Fibroblast of skin of left biceps (primary cell): ENCODE results near the gene FSD2.
"Not testable (repeated sequence)": the region's sequence is repeated elsewhere in the genome, so short reads cannot be mapped to it uniquely, and the experiment has no call there.

Experiments used
- DNase-seq, 2 experiments: peaks; one replicate each; pipeline ENCODE4 v3.0.0-alpha.2; 2013; ENCODE audit warnings: low read depth in 2 of 2

FSD2 gene

DNA sequence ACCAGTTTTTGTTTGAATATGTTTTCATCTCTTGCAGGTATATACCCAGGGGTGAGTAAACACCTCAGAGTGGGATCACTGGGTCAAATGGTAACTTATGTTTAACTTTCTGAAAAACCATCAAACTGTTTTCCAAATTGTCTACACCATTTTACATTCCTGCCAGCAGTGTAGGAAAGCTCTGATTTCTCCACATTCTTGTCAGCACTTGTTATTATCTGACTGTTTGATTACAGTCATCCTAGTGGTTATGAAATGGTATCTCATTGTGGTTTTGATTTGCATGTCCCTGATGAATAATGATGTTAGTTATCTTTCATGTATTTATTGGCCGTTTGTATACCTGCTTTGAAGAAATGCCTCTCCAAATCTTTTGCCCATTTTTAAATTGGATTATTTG, 13.8 kb downstream of the FSD2 start:
- DNase-seq: no peak

DNA sequence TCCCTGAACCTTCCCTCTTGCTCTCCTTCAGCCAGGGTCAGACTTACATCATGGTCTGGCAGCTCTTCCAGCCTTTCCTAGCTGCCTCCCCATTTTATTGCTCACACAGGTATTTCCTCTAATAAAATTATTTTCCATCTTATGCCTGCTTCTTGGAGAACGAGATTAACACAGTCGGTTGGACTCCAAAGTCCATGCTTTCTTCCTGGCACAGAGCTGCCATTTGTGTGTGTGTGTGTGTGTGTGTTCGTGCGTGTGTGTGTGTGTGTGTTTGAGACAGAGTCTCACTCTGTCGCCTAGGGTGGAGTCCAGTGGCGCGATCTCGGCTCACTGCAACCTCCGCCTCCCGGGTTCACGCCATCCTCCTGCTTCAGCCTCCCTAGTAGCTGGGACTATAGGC, 15.5 kb downstream of the FSD2 start:
- DNase-seq: no peak

DNA sequence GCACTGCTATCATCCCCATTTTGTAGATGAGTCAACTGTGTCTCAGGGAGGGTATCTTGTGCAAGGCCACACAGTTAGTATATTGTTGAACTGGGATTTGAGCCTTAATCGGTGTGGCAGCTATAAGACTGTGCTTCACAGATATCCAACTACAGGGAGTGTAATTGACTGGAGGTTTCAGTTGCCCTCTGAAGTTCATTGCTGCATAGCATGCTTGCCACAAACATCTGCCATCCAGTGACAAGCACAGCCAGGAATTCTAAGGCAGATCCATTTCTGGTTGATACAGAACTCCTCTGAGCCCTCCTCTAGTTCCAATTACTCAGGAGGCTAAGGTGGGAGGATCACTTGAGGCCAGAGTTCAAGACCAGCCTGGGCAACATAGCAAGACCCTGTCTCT, 16.4 kb downstream of the FSD2 start:
- DNase-seq: no peak

DNA sequence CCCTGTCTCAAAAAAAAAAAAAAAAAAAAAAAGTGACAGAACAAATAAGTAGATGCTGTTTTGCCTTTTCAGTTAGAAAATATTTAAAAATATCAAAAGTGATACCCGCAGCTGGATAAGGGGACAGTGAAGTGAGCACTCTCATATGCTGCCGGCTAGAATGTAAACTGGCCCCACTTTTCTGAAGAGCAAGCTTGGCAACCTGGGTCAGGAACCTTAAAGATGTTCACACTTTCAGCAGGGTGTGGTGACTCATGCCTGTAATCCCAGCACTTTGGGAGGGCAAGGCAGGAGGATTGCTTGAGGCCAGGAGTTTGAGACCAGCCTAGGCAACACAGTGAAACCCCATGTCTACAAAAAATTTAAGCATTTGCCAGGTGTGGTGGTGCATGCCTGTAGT, 17.4 kb downstream of the FSD2 start:
- no peak for DNase-seq

DNA sequence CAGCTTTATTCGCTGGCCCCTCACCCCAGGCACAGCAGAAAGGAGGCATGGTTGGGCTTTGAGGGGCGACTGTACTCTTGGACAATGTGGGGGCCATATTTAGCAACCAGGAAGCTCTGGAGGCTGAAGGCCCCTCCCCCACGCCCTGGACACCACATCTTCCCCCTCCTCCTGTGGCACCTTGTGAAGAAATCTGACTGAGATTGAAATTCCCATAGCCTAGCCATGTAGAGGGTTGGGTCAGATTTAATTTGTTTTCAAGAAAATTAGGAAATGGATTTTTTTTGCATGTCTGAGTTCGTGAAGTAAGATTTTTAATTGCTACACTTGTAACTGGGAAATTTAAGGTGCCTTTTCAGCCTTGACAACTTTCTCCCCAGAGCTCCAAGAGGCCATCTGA, 24.5 kb downstream of the FSD2 start:
- DNase-seq: no peak

DNA sequence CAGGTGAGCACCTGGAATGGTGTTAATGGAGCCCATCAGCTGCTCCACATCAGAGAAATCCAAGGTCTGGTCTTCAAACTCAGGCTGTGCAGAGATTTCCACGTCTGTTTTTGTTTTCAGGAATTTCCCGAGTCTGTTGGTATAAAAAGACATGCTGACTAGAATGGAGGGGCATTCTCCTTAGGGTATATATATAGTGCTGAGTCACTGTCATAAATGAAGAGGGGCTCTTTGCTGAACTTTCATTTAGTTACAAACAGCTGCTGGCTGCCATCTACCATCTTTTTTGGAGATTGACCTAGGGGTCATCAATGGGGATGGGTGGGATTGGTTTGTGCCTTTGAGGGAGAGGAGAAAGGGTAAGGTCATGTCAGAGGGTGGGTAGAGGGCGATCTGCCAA, 27.1 kb downstream of the FSD2 start:
- no peak for DNase-seq

DNA sequence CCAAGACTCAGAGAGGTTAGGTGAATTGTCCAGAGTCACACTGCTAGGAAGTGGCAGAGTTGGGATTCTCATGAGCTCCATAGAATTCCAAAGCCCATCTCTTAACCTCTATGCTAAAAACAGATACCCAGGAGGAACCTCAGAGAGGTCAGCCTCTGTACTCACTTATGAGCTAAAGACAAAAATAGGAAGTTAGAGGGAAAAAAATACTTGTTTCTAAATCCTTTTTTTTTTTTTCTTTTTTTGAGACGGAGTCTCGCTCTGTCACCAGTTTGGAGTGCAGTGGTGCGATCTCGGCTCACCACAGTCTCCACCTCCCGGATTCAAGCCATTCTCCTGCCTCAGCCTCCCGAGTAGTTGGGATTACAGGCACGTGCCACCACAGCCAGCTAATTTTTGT, 31.4 kb downstream of the FSD2 start:
- no peak for DNase-seq

DNA sequence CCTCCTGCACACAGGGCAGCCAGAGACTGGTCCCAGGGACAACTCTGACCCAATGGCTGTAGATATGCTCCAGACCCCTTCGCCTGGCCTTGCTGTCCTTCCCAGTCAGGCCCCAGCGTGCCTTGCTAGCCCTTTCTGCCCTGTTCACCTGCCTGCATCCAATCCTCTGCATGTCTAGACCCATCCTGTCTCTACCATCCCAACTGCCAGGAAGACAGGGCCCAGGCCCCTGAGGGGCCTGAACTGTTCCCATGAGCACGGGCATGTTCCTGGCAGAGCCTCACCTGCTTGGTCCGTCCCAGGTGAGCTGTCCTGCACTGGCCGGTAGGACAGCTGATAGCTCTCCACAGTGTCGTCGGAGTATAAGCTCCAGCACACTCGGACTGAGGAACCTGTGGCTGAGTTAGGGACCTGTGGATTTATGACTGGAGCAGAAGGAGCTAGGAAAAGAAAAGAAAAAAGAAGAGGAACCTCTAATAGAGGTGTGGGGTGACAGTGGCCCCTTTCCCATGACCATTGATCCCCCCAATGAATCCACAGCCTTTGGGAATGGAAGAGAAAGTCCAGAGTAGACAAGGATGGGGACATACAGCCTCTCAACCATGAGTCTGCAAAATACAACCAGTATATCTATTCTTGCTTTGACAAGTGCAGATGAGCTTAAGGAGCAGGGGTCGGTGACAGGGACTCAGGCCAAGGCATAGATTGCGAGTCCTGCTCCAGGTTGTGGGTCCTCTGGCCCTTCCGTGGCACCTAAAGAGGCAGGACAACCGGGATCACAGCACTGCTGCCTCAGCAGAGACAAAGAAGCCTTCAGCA, 33.9 kb downstream of the FSD2 start:
- no peak for DNase-seq

DNA sequence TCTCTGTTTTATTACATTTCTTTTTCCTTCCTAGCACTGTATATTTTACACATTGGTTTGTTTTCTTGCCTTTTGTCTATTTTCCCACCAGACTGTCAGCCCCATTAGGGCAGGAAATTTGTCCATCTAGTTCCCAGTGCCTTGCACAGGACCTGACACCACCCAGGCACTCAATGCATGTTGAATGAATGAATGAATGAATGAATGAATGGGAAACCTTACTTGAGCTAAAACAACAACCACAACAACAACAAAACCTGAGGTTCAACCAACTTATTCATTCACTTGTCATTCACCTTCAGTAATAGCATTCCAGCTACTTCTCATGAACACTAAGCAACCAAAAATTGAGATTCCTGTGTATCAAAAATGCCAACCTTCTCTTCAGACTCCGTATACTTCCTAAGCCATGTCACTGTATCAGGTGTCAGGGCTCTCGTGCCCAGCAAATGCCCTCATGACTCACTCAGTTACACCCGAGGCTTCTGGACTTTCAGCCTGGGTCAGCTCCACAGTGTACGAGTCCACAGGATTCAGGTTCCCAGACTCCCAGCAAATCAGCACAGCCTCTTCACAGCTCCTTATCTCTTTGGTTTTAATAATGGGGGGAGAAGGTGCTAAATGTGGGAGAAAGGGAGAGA, 37.3 kb downstream of the FSD2 start:
- no peak for DNase-seq

DNA sequence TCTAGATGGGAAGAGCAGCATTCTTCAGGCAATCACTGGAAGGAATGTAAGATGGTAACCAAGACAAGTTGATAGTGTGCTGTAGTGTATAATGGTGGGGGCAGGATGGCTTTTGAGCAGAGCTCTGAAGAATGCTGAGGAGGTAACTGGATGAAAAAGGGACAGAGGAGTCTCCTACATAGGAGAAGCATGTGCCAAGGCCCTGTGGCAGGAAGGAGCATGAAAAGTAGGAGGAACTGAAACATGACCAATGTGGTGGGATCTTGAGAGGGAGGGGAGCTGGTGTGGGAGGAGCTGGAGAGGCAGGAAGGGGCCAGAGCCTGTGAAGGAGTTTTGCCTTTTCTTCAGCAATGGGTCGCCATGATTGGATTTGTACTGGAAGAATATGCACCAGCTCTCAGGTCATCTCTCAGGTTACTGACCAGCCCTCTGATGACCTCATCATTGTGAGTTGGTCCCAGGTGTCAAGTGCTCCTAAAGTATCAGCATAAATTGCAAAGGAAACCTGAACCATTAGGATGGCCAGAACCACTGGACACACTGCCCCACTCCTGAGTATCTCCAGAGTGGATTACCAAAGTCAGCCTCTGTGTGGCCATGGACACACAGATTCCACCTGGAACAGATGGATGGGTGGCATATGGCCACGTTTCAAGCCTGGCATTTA, 38.6 kb downstream of the FSD2 start:
- no peak for DNase-seq

DNA sequence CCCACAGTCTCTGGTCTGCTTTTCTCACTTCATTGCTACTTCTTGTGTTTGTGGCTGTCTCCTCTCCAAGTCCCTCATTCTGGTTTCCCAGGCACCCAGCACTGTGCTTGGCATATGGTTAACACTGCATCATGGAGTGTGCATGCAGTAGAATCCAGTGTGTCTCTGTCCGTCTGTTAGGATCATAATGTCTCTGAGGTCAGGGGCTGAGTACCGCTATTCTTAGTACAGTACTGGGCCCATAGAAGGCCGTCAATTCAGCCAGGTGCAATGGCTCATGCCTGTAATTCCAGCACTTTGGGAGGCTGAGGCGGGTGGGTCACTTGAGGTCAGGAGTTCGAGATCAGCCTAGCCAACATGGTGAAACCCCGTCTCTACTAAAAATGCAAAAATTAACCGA, 39.7 kb downstream of the FSD2 start:
- DNase-seq: not testable (repeated sequence)

DNA sequence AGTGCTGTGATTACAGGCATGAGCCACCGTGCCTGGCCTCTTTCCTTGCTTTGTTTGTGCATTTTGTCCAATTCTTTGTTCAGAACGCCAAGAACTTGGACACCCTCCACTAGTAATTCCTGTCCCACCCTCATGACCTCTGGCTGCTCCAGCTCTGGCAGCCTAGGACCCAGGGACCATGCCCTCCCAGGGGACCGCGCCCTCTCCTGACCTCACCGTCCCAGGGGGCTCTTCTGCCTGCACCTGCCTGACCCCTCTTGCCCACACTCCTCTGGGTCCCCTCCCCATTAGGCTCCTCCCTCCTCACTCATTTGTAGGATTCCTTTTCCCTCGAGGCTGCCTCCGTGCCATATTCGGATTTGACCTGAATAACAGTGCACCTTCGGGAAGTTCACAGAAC, 41.1 kb downstream of the FSD2 start:
- no peak for DNase-seq

DNA sequence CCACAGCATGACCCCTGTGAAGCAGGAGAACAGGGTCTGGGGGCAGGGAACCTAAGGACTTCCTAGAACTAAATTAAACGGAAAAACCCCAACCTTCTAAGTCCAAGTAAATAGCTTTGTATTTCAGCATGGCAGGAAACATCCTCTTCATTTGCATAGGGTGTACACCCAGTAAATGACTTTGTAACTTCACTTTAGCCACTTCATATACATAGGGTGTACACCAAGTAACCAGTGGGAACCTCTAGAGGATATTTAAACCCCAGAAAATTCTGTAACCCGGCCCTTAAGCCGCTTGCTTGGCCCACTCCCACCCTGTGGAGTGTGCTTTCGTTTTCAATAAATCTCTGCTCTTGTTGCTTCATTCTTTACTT, 41.8 kb downstream of the FSD2 start:
- DNase-seq: no peak

DNA sequence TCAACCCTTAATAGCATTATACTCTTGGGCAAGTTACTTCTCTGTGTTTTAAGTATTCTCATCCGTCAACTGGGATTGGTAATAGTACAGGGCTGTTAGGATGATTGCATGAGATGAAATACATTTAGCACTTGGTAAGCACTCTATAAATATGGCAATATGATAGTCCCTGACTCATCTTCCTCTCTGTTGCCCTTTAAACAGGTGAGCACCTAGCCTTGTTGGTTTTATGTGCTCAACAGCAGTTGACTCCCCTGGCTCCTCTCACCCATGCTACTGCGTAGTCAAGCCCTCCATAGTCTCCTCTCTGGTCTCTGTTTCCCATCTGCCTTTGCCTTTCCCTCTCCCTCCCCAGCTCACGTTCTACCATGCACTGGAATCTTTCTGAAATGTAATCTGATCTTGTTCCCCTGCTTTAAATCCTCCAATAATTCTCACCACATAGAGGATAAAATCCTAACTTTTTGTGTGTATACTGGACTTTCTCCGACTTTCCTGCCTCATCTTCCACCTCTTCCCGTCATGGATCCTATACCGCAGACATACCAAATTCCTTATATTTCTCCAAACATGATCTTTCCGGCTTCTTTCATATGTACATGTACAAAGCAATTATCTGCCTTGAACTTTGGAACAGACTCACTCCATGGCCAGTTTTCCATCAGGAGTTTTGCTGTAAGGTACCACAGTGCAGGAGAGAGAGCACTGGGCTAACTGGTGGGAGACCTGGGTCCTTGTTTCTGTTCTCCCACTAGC, 42.3 kb downstream of the FSD2 start:
- DNase-seq: no peak

DNA sequence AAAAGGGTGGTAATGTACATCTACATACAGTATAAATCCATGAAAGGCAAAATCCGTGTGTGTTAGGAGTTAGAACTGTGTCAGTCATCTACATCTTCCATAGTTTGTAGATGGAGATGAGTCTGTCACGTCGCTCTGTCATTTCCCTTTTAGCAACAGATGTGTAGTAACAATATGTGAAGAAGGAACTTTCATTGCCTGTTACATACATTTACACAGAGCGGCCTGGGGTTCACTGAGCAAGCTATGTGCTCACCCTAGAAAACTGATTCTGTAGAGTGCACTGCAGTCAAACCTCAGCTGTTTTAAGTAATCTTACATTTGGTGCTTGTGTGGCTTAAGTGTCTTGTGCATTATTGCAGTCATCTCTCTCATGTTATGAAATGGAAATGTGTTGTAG, 54.6 kb downstream of the FSD2 start:
- DNase-seq: no peak

DNA sequence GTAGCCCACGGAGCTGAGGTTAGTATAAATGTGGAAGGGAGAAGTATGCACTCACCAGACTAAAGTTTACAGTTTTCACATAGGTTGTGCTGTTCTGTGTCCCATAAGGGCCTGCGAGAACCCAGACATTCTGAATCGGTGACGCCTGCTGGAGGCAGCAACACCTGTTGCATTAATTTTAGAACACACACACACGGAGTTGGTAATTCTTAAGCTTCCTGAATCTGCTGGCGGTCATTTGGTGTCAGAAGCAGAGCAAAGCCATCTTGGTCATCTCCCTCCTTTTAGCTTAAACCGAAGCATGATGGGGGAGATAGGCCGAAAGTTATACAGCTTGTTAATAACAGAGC, 55.1 kb downstream of the FSD2 start:
- no peak for DNase-seq

DNA sequence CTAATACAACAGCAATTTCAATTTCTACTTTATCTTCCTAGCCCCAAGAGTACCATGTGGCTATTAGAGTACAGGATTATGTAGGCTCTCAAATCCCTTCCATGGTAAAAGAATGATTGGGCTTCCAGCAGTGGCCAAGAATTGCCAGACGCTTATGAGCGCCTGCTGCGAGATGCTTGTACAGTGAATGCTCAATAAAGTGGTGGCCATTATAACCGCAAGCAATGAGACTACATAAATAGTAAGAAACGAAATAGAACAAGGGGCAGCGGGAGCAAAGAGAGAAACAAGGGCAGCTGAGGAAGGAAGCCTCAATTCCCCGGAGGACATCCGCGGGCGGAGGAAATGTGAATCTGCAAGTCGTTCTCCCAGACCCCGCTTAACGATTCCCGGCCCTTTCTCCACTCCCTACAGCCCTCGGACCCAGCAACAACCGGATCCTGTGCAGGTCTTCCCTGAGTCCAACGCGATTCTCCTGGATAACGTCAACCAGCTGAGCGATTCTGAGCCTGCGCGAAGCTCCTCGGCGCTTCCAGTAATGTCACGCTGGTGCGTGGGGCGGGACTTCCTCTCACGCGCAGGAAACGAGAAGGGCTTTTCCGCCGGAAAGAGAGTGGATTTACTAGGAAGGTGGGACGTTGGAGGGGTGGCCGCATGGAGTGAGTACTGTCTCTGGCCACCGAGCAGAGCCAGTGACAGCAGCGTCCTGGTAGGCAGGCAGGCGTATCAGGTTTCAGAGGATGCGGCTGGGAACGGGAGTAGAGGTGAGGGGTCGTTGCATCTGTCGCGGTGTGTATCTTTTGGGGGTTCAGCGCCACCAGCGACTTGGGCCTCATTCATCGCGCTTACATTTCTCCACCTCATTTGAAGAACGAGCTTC, 55.7 kb downstream of the FSD2 start:
- peak; percentile 68 to 76 for DNase-seq

DNA sequence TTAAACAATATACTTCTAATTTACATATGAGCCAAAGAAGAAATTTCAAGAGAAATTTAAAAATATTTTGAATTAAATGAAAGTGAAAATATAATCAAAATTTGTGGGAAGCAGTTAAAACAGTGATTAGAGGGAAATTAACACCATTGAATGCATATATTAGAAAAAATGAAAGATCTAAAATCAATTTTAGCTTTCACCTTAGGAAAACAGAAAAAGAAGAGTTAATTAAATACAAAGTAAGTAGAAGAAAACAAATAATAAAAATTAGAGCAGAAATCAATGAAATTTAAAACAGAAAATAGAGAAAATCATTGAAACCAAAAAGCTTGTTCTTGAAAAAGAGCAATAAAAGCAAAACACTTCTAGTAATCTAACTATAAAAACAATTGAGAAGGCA, 57.6 kb downstream of the FSD2 start:
- no peak for DNase-seq

DNA sequence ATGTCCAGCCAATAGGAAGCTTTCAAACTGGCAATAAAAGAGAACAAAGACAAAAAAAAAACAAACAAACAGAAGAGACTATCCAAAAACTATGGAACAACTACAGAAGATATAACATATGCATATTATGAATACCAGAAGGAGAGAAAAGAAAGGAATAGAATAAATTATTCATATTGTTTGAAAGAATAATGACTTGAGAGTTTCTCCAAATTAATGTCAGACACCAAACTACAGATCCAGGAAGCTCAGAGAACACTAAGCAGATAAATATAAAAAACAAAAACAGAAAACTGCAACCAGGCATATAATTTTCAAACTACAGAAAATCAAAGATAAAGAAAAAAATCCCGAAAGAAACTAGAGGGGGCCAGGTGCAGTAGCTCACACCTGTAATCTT, 62.1 kb downstream of the FSD2 start:
- no peak for DNase-seq

DNA sequence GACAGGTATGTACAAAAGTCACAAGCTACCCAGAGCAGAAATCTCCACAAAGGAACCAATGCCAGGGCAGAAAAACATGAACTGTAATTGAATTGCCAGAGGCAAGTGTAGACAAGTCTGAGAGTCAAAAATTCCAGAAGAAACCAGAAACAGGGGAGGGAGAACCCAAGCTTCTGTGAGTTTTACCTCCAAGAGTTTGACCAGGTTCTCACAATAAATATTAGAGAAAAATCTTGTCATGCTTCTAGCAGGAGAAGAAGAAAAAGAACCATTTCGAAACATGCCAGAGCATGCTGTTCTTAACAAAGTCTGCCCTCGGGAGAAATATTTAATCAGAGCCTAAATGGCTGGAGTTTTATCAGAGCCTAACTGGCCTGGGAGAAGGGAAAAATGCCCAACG, 63.7 kb downstream of the FSD2 start:
- DNase-seq: no peak

DNA sequence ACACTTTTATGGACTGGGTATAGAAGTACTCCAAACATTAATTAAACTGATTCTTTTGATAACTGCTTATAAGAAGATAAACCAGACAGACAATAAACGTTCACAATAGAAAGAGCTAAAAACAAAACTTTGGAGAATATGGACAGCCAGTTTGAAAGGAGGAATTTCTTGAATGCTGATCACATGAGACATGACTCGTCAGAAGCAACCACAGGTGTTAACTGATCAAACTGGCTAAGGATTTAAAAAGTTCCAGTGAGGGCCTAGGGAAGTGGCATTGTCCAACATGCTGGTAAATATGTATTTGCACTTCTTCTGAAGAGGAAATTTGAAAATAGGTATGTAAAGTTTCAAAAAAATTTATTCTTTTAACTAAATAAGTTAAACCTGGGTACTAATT, 66.8 kb downstream of the FSD2 start:
- DNase-seq: no peak

DNA sequence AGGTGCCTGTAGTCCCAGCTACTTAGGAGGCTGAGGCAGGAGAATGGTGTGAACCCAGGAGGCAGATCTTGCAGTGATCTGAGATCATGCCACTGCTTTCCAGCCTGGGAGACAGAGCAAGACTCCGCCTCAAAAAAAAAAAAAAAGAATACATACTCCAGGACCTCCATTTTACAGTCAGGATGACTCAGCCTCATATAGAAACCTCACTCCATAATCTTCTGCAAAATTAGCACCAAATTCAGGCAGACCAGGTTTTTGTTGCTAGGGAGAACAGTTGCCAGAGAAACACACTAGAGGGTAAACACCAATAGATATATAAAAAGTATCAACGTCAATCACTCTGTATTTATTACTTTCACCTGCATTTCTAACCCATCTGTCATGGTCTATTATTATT, 67.9 kb downstream of the FSD2 start:
- no peak for DNase-seq
